GM21528 (cell line): ENCODE measurements around the gene KLHL3.

ENCODE experiments used
- ATAC-seq: cut with Tn5 transposase; IDR thresholded peaks from one replicate; pipeline ENCODE4 v1.9.1; 2021; ENCODE audit warnings: mild to moderate bottlenecking, moderate library complexity; ENCODE audit not compliant: unreplicated experiment, low FRiP score

The KLHL3 gene

DNA sequence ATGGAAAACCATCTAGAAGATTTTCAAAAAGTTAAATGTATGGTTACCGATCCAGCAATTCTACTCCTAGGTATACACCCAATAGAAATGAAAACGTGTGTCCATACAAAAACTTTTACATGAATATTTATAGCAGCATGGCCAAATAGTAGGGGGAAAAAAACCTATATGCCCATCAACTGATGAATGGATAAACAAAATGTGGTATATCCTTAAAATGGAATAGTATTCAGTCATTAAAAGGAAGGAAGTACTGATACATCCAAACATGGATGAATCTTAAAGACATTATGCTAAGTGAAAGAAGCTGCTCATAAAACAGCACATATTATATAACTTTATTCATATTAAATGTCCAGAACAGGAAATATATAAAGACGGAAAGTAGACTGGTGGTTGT is 143.6 kb downstream of the KLHL3 start:
- ATAC-seq = no peak

- peak; percentile 72 for ATAC-seq
Measured at GRCh38 chr5:137589185-137589584, 146.7 kb downstream of the KLHL3 start.

GRCh38 chr5:137587919-137588318 is 148.0 kb downstream of the KLHL3 start:
- ATAC-seq = no peak

DNA sequence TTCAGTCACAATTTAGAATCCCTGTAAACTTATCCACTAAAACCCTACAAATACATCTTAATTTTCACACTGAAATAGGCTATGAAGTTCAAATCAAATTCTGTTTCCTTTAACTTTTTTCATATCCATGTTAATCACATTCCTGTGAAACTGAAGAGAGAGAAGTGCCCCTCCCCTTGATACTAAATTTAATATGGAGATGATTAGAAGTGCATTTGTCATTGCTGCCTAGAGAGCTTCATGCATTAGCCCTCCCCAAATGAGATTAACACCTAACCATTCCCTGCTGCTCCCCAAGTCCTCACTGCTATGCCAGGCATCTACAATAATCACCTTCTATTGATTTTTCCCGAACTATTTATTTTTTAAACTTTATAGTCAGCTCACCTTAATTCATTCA is 151.6 kb downstream of the KLHL3 start:
- ATAC-seq = no peak

DNA sequence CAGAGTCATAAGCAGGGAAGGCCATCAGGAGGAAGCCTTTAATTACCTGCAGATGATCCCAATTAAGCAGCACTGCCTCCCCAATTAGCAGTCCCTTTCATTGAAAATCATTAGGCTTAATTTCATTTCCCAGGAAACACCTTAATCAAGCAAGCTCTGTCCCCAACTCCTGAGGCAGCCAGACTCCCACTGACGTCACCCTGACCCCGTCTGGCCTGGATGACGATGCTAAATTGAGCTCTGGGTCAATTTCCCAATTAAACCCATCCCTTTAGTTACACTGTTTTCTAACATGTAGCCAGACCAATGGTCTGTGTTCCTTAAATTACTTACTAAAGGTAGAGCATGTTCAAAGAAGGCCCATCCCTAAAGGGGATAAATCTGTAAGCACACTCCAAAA is 152.8 kb downstream of the KLHL3 start:
- ATAC-seq = no peak

DNA sequence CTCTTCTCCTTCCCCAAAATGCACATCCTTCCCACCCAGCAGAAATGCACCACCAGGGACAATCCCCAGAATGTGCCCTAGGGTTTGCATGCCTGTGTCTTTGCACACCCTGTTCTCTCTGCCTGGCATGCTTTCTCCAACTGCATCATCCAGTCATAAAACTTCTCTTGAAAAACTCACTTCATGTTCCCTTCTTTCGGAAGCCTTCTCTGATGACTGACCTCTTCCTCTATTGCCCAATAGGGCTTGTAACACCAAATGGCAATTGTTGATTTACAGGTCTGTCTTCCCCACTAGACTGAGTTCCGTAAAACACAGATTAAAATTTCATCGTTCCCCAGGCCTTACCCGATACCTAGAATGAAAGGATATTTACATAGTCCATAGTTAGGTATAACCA is 153.7 kb downstream of the KLHL3 start:
- no peak for ATAC-seq

DNA sequence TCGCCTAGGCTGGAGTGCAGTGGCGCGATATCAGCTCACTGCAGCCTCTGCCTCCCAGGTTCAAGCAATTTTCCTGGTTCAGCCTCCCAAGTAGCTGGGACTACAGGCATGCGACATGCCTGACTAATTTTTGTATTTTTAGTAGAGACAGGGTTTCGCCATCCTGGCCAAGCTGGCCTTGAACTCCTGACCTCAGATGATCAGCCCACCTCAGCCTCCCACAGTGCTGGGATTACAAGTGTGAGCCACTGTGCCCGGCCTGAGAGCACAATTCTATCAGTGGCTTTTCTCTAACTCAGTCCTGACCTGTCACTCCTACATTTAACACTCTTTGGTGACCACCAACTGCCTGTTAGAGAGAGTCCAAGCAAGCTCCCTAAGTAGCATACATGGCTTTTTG is 154.1 kb downstream of the KLHL3 start:
- ATAC-seq = no peak

DNA sequence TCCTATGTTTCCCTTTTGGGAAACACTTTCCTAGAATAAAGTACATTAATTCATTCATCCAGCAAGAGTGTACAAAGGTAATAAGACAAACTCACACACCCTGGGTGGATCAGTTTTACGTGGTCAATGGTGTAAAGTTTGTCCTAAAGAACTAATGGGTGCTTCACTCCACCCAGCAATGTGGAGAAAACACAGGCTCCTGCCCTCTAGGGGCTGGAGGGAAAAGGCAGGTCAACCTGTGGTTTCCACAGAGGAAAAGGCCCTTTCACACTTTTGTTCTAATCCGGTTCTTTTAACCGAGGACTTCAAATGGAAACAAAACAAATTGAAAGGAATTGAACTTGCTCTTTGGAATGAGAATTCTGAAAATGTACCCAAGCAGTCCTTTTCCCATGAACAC is 155.9 kb downstream of the KLHL3 start:
- no peak for ATAC-seq

- ATAC-seq = no peak
Measured at GRCh38 chr5:137575847-137576246, 160.0 kb downstream of the KLHL3 start.

GRCh38 chr5:137575211-137575610 is 160.7 kb downstream of the KLHL3 start:
- no peak for ATAC-seq

DNA sequence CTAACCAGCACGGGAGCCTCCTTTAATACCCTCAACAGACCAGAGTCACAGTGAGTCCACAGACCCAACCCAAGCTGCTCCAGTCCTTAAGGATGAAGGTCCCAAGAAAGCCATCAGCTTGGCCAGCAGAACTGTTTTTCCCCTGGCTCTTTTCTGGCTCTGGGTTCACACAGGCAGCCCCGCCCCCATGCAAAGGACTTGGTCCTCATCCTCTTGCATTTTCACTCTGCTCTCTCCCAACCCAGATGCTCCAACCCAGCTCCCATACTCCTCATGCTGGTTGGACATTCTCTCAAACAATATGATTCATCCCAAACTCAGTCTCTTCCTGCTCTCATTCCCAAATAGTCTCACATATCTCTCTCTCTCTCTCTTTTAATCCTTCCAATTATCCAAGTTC is 162.5 kb downstream of the KLHL3 start:
- ATAC-seq = no peak

- no peak for ATAC-seq
Measured at GRCh38 chr5:137572042-137572695, 163.7 kb downstream of the KLHL3 start.

- no peak for ATAC-seq
Measured at GRCh38 chr5:137570070-137570469, 165.8 kb downstream of the KLHL3 start.
